NCI-H748 (cell line): ENCODE data around the gene GNB1L.
A peak's percentile ranks its signal among the peaks of the same experiment; 100 is the strongest.
"Not testable (repeated sequence)": the region's sequence is repeated elsewhere in the genome, so short reads cannot be mapped to it uniquely, and the experiment has no call there.

ENCODE experiments used
- DNase-seq: peaks from one replicate; lab custom pipeline; 2025; ENCODE audit not compliant: unreplicated experiment; lab: John Stamatoyannopoulos, UW

GNB1L gene

DNA sequence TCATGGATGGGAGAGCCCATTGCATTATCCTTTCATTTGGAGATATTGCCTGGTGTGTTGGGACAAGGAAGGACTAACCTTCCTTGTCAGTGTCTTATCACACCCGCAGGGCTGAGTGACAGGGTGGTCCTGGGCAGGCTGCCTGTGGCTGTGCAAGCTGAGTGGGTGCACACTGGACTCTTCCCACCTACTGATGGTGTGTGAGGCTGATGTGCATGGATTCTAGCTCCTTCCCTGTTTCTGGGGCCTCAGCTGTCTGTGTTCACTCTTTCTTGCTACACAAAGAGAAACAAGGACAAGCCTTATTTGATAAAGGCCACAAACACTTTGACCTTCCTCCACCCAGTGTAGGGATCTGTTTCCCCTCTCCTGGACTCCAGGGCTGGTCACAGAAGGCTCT, 72.1 kb downstream of the GNB1L start:
- no peak for DNase-seq

DNA sequence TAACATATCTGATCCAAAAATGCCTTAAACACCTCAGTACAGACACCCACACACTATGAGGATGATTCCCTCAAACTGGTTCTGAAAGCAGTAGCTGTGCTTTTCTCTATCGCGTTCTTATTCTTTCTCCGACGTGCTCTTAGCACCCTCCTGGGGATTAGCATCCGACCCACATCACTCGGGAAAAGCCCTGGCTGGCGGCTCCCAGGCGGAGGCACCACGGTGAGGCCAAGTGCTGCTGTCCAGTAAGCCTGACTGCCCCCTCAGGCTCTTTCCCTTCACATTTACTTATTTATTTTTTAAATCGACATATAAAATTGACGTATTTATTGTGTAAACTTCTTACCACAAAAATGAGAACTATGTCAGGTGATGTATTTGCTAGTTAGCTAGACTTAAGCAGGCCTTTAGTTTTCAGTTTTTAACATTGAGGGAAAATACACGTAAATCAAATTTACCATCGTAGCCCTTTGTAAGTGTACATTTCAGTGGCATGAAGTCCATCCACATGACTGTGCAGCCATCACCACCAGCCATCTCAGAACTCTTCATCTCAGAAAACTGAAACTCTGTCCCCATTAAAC, 74.9 kb downstream of the GNB1L start:
- DNase-seq: peak; percentile 2

GRCh38 chr22:19779011-19779421, 75.7 kb downstream of the GNB1L start:
- DNase-seq: no peak

DNA sequence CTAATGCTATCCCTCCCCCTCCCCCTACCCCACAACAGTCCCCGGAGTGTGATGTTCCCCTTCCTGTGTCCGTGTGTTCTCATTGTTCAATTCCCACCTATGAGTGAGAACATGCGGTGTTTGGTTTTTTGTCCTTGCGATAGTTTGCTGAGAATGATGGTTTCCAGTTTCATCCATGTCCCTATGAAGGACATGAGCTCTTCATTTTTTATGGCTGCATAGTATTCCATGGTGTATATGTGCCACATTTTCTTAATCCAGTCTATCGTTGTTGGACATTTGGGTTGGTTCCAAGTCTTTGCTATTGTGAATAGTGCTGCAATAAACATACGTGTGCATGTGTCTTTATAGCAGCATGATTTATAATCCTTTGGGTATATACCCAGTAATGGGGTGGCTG, 77.5 kb downstream of the GNB1L start:
- DNase-seq: not testable (repeated sequence)

DNA sequence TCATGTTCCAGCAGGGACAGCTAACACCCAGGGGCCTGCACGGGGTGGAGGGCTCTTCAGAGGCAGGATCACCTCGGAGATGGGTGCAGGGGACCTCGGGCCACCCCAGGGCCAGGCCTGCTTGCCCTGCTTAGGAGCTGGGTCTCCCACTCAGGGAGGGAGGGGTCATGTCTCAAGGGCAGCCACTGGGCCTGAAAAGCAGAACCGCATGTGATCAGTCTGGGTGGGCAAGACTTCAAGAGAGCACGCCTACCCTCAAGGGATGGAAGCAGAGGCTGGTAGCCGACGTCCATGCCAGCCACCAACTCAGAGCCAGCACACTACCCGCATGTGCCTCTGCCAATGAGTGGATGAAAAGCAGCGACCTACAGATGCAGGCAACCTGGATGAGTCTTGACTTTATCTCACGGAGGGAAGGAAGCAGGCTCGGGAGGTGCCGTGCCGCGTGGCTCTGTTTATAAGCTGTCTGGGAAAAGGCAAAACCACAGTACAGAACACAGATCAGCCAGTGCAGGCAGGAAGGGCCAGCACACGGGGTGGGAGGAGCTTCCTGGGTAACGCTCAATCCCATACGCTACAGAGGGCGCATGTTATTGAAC, 78.1 kb downstream of the GNB1L start:
- no peak for DNase-seq

DNA sequence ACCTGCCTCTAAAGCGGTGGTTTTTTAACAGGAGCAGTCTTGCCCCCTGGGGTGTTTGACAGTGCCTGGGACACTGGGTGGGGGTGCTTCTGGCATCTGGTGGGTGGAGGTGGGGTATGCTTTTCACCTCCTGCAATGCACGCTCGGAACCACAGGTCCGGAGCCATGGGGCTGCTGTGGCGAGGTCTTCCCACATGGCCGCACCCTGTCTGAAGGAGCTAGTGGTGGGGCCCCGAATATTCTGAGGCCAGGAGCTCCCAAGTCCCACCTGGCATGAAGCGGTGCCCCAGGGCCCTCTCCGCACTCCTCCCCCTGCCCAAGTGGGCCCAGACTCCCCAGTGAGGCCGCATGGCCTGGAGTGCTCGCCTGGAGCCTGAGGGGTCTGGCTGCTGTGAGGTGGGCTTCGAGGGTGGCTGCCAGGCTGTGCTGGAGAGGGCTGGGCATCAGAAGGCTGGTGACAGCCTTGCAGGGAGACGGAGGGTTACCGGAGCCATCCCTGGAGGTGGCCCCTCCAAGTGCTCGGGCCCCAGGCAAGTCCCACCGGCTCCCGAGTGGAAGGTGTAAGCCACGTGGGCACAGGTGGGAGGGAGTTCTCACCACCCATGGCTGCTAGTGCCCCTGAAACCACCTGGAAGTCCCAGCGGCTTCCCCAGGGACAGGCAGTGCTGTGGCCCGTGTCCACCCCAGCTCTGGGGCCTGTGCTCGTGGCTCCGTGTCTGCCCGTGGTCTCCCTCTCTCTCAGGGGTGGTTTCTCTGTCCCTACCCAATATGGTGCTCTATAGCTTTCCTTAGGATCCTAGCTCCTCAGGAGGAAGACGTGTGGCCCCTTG, 79.0 kb downstream of the GNB1L start:
- DNase-seq: no peak

- no peak for DNase-seq
These were observed 80.0 kb downstream of the GNB1L start for GRCh38 chr22:19774628-19775027.

DNA sequence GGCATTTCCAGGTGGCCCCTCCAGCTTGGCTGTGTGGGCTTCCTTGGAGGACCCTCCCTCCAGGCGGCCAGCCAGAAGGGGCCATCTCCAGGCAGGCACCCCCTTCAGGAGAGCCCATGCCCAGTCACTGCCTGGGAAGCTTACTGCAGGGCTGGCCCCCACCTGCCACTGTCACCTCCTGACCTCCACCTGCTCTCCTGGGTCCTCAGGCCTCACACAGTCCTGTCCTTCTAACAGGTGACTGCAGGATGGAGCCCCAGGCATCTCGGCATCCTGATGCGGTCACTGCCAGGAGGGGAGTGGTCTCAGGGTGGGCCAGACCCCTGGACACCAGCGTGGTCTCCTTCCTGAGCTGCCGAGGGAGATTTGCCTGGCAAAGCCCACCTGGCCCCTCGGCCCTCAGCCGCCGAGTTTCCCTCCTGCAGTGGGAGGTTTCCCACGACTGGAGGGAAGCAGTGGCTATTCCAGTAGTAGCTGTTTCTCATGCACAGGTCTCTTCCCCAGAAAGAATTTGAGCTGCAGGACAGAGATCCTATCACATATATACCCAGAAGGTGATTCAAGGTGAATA, 81.1 kb downstream of the GNB1L start:
- no peak for DNase-seq

GRCh38 chr22:19772673-19773469, 81.8 kb downstream of the GNB1L start:
- DNase-seq: no peak

DNA sequence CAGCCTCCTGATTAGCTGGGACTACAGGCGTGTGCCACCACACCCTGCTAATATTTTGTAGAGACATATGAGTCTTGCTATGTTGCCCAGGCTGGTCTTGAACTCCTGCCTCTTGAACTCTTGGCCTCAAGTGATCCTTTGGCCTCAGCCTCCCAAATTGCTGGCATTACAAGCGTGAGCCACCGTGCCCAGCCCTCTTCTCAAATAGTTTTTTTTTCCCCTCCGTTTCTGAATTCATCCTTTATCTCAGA, 82.3 kb downstream of the GNB1L start:
- DNase-seq: no peak

- DNase-seq: no peak
These were observed 84.1 kb downstream of the GNB1L start for GRCh38 chr22:19770349-19771220.

- no peak for DNase-seq
These were observed 85.3 kb downstream of the GNB1L start for GRCh38 chr22:19769393-19769715.

DNA sequence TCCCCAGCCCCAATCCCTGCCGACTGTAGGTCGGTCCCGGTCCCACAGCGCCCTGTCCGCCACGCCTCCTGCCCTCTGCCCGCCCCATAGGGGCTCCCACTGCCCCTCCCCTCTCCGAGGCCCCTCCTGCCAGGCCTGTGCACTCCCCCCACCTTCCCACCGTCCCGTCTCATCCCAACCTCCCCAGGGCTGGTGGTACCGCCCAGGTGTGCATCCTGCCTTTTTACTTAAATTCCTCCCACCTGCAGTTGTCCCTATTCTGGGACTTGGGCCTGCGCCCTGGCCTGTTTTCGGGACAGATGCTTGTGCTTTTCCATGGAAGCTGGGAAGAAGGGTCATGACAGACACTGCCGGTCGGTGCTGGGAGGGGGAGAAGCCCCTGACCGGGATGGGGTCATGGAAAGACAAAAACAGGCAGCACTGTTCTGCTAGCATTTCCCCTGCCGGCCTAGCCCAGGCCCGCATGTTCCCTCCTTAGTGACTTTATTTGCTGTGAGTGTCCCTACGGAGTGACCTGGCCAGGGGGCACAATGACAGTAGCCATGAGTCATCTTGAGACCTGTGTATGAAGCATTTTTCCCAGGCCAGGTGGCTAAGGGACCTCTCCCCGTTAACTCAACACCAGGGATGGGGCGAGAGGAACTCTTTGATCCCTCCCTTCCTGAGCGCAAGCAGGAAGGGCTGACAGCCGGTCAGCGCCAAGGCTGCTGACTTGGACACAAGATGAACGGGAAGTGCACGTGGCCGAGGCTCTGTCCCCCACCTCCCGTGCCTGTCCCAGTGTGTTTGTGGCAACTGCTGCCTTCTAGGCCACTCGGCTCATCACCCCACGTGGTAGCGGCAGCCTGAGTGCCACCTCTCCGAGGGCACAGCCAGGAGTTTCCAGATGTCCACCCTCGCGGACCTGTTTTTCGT, 87.0 kb downstream of the GNB1L start:
- no peak for DNase-seq

DNA sequence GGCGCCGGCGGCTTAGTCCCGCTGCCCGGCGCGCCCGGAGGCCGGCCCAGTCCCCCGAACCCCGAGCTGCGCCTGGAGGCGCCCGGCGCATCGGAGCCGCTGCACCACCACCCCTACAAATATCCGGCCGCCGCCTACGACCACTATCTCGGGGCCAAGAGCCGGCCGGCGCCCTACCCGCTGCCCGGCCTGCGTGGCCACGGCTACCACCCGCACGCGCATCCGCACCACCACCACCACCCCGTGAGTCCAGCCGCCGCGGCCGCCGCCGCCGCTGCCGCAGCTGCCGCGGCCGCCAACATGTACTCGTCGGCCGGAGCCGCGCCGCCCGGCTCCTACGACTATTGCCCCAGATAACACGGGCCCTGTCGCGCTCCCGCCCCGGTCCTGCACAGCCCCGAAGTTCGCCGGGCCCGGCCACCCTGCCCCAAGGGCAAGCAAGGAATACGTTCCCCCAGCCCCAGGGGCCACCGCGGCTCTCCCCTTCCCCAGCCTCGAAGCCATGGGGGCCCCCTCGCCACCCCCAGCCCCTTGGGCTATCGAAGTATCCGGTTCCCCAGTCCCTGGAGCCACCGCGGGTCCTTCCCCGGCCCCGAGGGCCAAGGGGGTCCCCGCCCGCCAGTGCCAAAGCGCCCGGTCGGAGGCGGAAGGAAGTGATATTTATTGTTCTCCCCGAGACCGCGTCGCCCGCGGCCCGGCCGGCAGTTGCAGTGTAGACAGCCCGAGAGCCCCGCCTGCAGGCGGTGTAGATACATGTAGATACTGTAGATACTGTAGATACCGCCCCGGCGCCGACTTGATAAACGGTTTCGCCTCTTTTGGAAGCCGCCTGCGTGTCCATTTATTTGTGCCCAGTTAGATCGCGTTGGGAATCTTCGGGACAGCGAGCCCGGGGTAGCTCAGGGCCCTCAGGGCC, 87.9 kb downstream of the GNB1L start:
- DNase-seq: peak; percentile 71

DNA sequence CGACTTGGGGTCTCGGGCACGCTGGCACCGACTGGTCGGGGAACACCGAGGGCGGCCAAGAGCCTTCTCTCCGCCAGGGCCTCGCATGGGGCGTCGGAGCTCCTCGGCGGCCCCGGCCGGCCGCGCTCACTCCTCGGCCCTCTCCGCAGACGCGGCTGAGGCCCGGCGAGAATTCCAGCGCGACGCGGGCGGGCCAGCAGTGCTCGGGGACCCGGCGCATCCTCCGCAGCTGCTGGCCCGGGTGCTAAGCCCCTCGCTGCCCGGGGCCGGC, 88.5 kb downstream of the GNB1L start:
- DNase-seq: peak; percentile 27

DNA sequence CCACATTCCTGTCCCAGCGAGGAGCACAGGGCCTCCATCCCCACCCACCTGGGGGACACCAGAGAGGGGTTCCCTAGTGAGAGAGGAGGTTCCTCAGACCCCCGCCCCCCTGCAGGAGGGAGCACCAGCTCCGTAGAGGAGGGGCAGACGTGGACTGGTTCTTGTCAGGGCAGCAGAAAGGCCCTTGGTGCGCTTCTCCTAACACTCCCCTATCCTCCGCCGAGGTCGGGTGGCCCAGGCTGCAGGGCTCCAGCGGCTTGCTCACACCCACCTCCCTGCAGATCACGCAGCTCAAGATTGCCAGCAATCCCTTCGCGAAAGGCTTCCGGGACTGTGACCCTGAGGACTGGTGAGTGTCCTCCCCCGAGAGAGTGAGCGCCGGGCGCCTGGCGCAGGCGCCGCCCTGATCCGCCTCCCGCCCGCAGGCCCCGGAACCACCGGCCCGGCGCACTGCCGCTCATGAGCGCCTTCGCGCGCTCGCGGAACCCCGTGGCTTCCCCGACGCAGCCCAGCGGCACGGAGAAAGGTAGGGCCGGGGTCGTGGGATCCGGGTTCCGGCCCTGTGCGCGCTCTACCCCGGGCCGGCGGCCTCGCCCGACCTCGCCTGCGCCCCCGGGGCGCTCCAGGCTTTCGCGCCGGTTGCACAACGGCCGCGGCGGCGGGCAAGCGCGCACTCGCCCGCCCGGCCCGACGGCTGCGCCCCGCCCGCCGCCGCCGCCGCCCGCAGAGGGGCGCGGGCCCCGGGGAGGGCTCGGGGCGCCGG, 89.0 kb downstream of the GNB1L start:
- peak; percentile 30 for DNase-seq

- DNase-seq: no peak
These were observed 89.8 kb downstream of the GNB1L start for GRCh38 chr22:19764636-19765476.
